NCI-H2227 (cell line): Measurements from ENCODE around the gene TMEM89.

ENCODE experiments used
- DNase-seq: peaks from one replicate; lab custom pipeline; 2025; ENCODE audit not compliant: unreplicated experiment; lab: John Stamatoyannopoulos, UW

The TMEM89 gene

GRCh38 chr3:48642605-48643004 lies 21.0 kb upstream of the TMEM89 start:
- no peak for DNase-seq

DNA sequence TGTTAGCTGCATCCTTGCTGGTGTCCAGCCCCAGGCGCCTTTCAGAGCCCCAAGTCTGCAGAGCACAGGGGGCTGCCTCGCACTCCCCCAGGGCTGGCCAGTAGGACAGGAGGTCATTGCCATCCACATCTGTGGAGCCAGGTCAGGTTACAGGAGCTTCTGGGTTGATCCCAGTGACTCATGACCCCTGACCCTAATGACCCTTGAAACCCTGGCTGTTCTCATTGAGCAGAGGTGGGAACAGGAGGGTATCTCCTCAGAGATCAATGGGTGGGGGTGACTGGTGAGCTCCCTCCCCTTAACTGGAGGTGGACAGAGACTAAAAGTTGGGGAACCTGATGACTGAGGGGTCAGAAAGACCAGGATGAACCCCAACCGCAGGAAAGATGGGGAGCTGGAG lies 19.8 kb upstream of the TMEM89 start:
- no peak for DNase-seq

DNA sequence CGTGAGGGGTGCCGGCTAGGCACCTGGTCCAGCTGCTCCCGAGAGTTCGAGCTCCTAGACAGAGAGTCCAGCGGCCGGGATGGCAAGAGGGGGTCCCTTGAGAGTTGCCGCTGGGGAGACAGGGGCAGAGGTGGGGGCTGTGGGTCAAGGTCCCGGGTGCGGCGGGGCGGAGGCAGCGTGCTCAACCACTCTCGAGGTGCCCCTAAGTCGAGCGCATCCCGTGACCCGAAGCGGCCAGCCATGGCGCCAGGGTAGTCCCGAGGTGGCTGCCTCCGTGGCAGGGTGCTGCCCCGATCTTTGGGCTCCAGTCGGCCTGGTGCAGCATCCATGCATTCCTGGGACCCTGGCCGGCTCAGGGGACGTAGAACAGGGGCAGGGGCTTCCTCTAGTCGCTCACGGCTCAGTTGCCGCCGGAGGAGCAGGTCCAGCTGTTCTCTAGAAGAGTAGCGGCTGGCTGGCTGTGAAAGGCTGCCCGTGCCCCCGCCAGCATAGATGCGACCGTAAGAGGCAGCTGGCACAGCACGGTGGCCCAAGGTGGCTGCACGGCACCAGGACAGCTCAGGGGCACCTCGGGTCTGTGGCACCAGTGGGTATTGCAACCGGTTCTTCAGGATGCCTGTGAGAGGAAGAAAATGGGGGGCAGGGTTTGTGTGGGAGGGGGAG lies 18.5 kb upstream of the TMEM89 start:
- no peak for DNase-seq

GRCh38 chr3:48637305-48637704 lies 15.7 kb upstream of the TMEM89 start:
- DNase-seq: no peak

GRCh38 chr3:48636149-48636655 lies 14.6 kb upstream of the TMEM89 start:
- DNase-seq: no peak

DNA sequence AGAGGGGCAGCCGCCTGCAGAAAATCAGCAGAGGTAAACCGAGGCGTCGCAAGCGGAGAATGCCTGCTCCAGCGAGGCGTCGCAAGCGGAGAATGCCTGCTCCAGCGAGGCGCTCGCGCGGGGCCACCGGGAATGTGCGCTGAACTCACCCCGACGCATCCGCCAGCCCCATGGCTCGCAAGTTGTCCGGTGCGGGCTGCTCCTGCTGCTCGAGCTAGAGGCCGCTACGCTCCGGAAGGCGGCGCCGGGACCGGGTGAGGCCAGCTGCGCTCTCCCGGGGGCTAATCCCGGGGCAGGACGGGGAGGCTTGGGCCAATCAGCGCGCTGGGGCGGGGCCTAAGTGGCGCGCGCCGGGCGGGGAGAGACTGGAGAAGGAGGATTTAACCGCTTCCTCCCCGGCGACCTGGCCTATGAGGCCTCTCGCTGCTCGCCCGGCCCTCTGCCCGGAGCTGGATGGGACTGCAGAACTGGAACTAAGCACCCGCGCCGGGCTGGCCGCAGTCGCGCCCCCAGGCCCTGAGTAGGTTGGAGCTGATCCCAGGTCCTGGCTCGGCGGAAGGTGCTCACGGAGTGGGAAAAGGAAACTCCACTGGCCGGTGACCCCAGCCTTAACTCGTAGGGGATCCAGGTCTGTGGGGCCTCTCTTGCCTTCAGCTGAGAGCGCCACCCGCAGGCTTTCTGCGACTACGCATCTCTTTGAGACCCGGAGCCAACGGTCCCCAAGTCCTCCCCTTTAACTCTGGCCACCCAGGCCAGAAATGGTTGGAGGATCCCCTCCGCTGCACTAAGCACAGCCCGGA lies 13.9 kb upstream of the TMEM89 start, which contains the start of gene SLC26A6:
Gene SLC26A6, minus strand, starts transcription at position 240 of the 800 bp plus-strand sequence. Its CDS starts 68 bp downstream, at position 172.
- DNase-seq: peak; percentile 96

GRCh38 chr3:48634661-48635221 lies 13.2 kb upstream of the TMEM89 start:
- peak; percentile 55 for DNase-seq

GRCh38 chr3:48633743-48634142 lies 12.2 kb upstream of the TMEM89 start:
- no peak for DNase-seq

GRCh38 chr3:48633256-48633655 lies 11.7 kb upstream of the TMEM89 start:
- DNase-seq: no peak

DNA sequence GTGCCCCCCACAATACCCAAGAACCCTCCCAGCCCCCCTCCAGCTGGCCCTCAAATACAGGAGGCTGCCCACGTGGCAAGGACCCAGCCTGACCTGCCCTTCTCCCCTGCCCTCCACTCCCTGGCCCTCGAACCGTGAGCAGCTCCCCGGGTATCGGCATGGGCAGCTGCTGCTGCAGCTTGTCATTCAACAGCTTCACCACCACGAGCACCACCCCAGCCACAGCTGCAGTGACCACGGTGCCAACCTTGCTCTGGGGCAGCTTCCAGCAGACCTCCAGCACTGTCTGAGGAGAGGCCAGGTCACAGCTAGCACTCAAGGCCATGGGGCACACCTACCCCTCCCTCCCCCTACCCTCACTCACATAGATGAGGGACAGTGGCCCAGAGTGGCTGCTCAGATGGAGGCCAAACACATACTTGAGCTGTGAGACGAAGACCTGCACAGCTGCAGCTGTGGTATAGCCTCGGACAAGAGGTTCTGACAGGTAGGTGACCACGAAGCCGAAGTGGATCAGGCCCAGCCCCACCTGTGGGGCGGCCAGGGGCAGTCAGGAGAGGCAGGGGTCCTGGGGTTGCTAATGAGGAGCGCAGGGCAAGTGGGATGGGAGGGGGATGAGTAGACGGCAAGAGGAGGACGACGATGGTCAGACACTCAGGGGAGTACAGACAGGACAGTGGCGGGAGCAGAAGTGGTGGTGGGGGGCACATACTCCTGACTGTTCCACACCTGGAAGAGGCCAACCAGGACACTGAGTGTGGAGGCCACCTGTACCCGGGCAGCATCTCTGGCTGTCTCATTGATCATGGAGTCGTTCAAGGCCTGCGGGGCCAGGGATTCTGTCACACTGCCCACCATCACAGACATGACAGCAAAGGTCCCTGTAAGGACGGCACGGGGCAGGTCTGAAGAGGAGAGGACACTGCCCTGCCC lies 10.2 kb upstream of the TMEM89 start:
- no peak for DNase-seq

GRCh38 chr3:48630833-48631232 lies 9.3 kb upstream of the TMEM89 start:
- DNase-seq: no peak

DNA sequence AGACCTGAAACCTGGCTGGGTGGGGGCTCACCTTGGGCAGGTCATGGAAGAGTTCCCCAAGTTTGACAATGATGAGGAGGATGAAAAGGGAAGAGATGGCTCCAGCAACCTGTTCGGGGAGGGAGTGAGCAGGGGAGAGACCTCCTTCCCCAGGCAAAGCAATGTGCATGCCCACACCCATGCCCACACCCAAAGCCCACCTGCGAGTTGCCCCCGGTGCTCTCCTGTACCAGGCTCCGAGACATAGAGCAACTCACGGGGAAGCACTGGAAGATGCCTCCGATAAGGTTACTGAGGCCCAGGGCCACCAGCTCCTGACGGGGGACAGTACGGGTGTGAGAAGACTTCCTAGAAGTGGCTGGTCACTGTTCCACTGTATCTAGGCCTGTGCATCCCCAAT lies 8.8 kb upstream of the TMEM89 start:
- no peak for DNase-seq

GRCh38 chr3:48629894-48630293 lies 8.3 kb upstream of the TMEM89 start:
- no peak for DNase-seq

GRCh38 chr3:48628277-48629017 lies 6.9 kb upstream of the TMEM89 start:
- DNase-seq: no peak

- no peak for DNase-seq
These were observed 4.0 kb upstream of the TMEM89 start for GRCh38 chr3:48625600-48625999.

GRCh38 chr3:48624767-48625166 lies 3.2 kb upstream of the TMEM89 start:
- DNase-seq: no peak

DNA sequence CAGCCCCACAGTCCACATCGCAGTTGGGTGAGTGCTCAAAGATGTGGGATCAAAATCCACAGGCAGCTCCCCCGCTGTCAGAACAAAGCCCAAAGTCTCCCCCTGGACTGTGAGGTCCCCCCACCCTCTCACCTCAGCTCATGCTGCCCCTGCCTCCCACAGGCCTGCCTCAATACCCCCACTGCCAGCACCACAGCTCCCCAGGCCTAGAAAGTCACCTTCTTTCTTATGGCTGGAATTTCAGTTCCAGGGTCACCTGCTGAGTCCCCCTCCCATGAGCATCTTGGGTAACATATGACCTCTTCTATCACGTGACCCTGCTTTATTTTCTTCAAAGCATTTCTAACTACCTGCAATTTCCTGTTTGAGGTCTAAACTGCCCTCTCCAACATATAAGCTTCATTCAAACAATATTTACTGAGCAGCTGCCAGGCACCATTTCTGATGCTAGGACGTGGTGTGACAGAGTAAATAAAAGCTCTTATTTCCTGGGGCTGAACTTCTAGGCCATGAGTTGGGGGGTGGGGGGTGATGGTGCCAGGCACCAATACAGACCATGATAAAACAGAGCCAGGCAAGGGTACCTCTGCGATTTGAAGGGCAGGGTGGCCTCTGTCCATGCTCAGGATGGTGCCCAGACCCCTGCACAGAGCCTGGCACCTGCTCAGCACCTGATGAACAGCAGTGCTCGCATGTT lies 2.4 kb upstream of the TMEM89 start:
- DNase-seq: no peak

GRCh38 chr3:48619541-48620524 lies 1.7 kb downstream of the TMEM89 start:
- no peak for DNase-seq
